Effector memory CD4-positive, alpha-beta T cell (primary cell): ENCODE results near the gene PRKAB2.
"Not testable (repeated sequence)": the region's sequence is repeated elsewhere in the genome, so short reads cannot be mapped to it uniquely, and the experiment has no call there.

ENCODE experiments used
- DNase-seq, 3 donors: peaks; one replicate each; pipeline ENCODE4 v3.0.0-alpha.2; 2020
- H3K27ac ChIP-seq: 2 replicates; pipeline ENCODE4 v1.7.0; 2013; ENCODE audit warnings: mild to moderate bottlenecking, low read length, moderate library complexity; ENCODE audit not compliant: insufficient read depth, poor library complexity, severe bottlenecking
- H3K27me3 ChIP-seq: replicated peaks from 2 replicates; pipeline ENCODE4 v1.7.0; 2013; ENCODE audit warnings: mild to moderate bottlenecking, low read length; ENCODE audit not compliant: insufficient read depth, control insufficient read depth, poor library complexity, severe bottlenecking
- H3K36me3 ChIP-seq: 2 replicates; pipeline ENCODE4 v1.7.0; 2013; ENCODE audit warnings: mild to moderate bottlenecking, low read length, moderate library complexity; ENCODE audit not compliant: control insufficient read depth, insufficient read depth
- H3K4me1 ChIP-seq: 2 replicates; pipeline ENCODE4 v1.7.0; 2013; ENCODE audit warnings: low read length, mild to moderate bottlenecking; ENCODE audit not compliant: control insufficient read depth, insufficient read depth, poor library complexity, severe bottlenecking
- H3K4me3 ChIP-seq: 2 replicates; pipeline ENCODE4 v1.7.0; 2013; ENCODE audit warnings: low read length, low read depth, mild to moderate bottlenecking; ENCODE audit not compliant: insufficient read depth, poor library complexity, severe bottlenecking
- H3K9me3 ChIP-seq: 2 replicates; pipeline ENCODE4 v1.7.0; 2013; ENCODE audit warnings: mild to moderate bottlenecking, low read length, moderate library complexity; ENCODE audit not compliant: control insufficient read depth

Gene PRKAB2

GRCh38 chr1:147156642-147157041 is 15.6 kb downstream of the PRKAB2 start:
- no peaks in the 10 kb centered on the region for H3K4me1 ChIP-seq
- peaks cover 30% of the 10 kb centered on the region for H3K36me3 ChIP-seq
- DNase-seq = no peak
- no peaks in the 10 kb centered on the region for H3K9me3 ChIP-seq
- H3K4me3 ChIP-seq = no peak overlapping the region
- H3K27ac ChIP-seq = no peak overlapping the region
- H3K27me3 ChIP-seq = no peaks in the 10 kb centered on the region

DNA sequence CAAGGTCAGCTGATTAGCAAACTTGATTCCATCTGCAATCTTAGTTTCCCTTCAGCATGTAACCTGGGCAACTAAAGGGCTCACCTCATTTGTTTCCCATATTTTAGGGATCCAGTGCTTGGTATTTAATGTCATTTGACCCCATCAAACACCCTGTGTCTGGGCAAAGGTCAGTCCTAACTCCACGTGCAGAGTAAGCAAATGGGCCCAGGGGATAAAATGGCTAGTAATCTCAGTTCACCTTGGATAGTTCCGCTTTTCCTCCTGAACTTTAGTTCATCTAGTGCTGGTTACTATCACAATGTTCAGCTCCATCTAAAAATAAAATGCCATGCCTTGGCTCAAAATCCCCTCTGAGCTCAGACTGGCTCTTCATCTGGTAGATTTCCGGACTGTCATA is 19.5 kb downstream of the PRKAB2 start:
- no peaks in the 10 kb centered on the region for H3K27me3 ChIP-seq
- DNase-seq = no peak
- H3K4me3 ChIP-seq = no peak overlapping the region
- no peaks in the 10 kb centered on the region for H3K9me3 ChIP-seq
- H3K4me1 ChIP-seq = no peaks in the 10 kb centered on the region
- no peak overlapping the region for H3K27ac ChIP-seq
- no peaks in the 10 kb centered on the region for H3K36me3 ChIP-seq

GRCh38 chr1:147151244-147151643 is 21.0 kb downstream of the PRKAB2 start:
- Histone ChIP-seq H3K9me3 (no peaks in the 10 kb centered on the region), H3K36me3 (no peaks in the 10 kb centered on the region), H3K4me1 (no peaks in the 10 kb centered on the region), H3K4me3 (no peak overlapping the region), H3K27ac (no peak overlapping the region), H3K27me3 (no peaks in the 10 kb centered on the region)
- no peak for DNase-seq

DNA sequence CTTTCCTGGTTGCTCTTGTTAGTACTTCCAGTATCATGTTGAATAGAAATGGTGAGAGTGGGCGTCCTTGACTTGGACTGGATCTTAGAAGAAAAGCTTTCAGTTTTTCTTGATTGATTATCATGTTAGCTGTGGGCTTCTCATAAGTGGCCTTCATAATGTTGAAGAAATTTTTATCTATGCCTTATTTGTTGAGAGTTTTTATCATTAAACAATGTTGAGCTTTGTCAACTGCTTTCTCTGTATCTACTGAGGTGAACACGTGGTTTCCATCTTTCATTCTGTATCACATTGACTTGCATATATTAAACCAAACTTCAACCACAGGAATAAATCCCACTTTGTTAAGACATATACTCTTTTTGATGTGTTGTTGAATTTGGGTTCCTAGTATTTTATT is 29.4 kb downstream of the PRKAB2 start:
- no peaks in the 10 kb centered on the region for H3K9me3 ChIP-seq
- DNase-seq = no peak
- no peak overlapping the region for H3K4me3 ChIP-seq
- no peaks in the 10 kb centered on the region for H3K36me3 ChIP-seq
- no peak overlapping the region for H3K27ac ChIP-seq
- no peaks in the 10 kb centered on the region for H3K27me3 ChIP-seq
- no peaks in the 10 kb centered on the region for H3K4me1 ChIP-seq

- not testable (repeated sequence) for DNase-seq
These were observed 41.5 kb downstream of the PRKAB2 start for GRCh38 chr1:147130721-147131120.

GRCh38 chr1:147129116-147129873 is 43.0 kb downstream of the PRKAB2 start:
- Histone ChIP-seq H3K4me3 (no peak overlapping the region), H3K36me3 (no peaks in the 10 kb centered on the region), H3K27me3 (no peaks in the 10 kb centered on the region), H3K4me1 (no peaks in the 10 kb centered on the region), H3K9me3 (no peaks in the 10 kb centered on the region), H3K27ac (no peak overlapping the region)
- no peak for DNase-seq

More at GRCh38 chr1:147130721-147131120, 41.5 kb downstream of the PRKAB2 start:
- not testable (repeated sequence) for H3K9me3 ChIP-seq, H3K36me3 ChIP-seq, H3K27ac ChIP-seq, H3K4me3 ChIP-seq, H3K4me1 ChIP-seq, H3K27me3 ChIP-seq

- Histone ChIP-seq H3K27ac (no peak overlapping the region), H3K4me3 (no peak overlapping the region), H3K36me3 (no peaks in the 10 kb centered on the region), H3K4me1 (no peaks in the 10 kb centered on the region), H3K9me3 (no peaks in the 10 kb centered on the region), H3K27me3 (no peaks in the 10 kb centered on the region)
- DNase-seq = no peak
These were observed 48.0 kb downstream of the PRKAB2 start for GRCh38 chr1:147124266-147124665.

DNA sequence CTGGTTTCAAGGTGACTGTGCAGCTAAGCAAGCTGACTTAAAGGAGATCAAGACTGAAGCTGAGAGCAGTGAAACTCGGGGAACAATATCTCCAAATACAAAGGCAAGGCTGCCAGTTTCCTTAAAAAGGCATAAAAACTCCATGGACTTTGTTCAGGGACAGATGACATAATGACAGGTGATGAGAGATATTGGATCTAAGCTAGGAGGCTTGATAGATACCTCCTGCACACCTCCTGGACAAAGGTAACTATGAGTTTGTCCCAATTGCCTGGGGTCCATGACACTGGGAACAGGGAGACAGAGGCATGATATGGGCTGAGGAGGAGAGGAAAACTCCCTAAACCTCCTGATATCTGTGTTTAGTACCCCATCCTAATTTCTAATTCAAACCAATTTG is 55.2 kb downstream of the PRKAB2 start:
- Histone ChIP-seq H3K27me3 (no peaks in the 10 kb centered on the region), H3K9me3 (no peaks in the 10 kb centered on the region), H3K27ac (no peak overlapping the region), H3K4me1 (no peaks in the 10 kb centered on the region), H3K4me3 (no peak overlapping the region), H3K36me3 (no peaks in the 10 kb centered on the region)
- DNase-seq = no peak

DNA sequence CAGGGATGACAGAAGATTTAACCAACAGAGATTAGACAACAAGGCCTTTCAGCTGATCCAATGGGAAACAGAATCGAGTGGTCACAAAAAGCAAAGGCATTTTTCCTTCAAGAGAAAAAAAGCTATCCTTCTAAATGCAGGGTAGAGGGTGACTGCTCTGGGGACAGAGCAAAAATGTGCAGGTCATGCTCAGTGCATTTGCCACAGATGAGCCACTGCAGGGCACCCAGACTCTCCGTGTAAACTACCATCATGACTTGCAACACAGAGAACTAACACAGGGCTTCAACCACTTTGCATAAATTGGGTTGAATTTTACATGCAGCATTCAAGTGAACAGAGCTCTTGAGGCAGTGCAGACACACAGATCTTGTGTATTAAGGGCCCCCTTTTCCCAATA is 56.8 kb downstream of the PRKAB2 start:
- Histone ChIP-seq H3K9me3 (no peaks in the 10 kb centered on the region), H3K36me3 (no peaks in the 10 kb centered on the region)
- no peak for DNase-seq

GRCh38 chr1:147115079-147115478 is 57.2 kb downstream of the PRKAB2 start:
- H3K9me3 ChIP-seq, H3K27ac ChIP-seq, DNase-seq, H3K4me3 ChIP-seq, H3K36me3 ChIP-seq, H3K27me3 ChIP-seq, H3K4me1 ChIP-seq: not testable (repeated sequence)

More for the DNA sequence above, 56.8 kb downstream of the PRKAB2 start:
- Histone ChIP-seq H3K4me3 (no peak overlapping the region), H3K4me1 (no peaks in the 10 kb centered on the region), H3K27me3 (no peaks in the 10 kb centered on the region), H3K27ac (no peak overlapping the region)
